A673 (cell line): ENCODE results near the gene FBXL4. TPM values are rescaled to one million over a fixed set of nuclear protein-coding genes. Genes with fewer than 3 reads are reported as not detected.
A peak's percentile ranks its signal among the peaks of the same experiment; 100 is the strongest.

Source experiments
- BruUV-seq: library from RNA; stranded (reverse); fragments of 400-500 nt; replicated peaks from 2 replicates; lab custom pipeline; 2021; lab: Mats Ljungman, UMichigan
- CTCF ChIA-PET: fragments of 300-600 bp; sonication (Branson Sonifier 250); formaldehyde crosslinking; loops from one replicate; lab custom pipeline; 2022; ENCODE audit warnings: antibody characterized with exemption; lab: Charles Lee
- POLR2A ChIA-PET: fragments of 300-600 bp; sonication (Branson Sonifier 250); formaldehyde crosslinking; loops from one replicate; lab custom pipeline; 2022; ENCODE audit warnings: antibody characterized with exemption; ENCODE audit not compliant: low non-redundant PET; lab: Charles Lee
- DNase-seq: peaks from one replicate; pipeline ENCODE4 v3.0.0-alpha.2; 2015; ENCODE audit warnings: low spot score
- H3K27ac ChIP-seq: fragments of 200-600 bp; sonication (generic); 2 replicates; pipeline ENCODE4 v1.5.1; 2016; ENCODE audit warnings: mixed run types, low read depth, mild to moderate bottlenecking, mixed read lengths, antibody characterized with exemption, low read length; ENCODE audit not compliant: poor library complexity, severe bottlenecking
- H3K27me3 ChIP-seq: fragments of 200-600 bp; sonication (generic); replicated peaks from 2 replicates; pipeline ENCODE4 v1.6.1; 2017; ENCODE audit warnings: mixed run types, low read depth, mild to moderate bottlenecking, mixed read lengths, antibody characterized with exemption, low read length; ENCODE audit not compliant: insufficient read depth, poor library complexity
- H3K36me3 ChIP-seq: fragments of 200-600 bp; sonication (generic); 2 replicates; pipeline ENCODE4 v1.6.1; 2016; ENCODE audit warnings: mixed run types, mild to moderate bottlenecking, mixed read lengths, antibody characterized with exemption, low read length; ENCODE audit not compliant: insufficient read depth, poor library complexity, severe bottlenecking
- H3K4me1 ChIP-seq: fragments of 200-600 bp; sonication (generic); 2 replicates; pipeline ENCODE4 v1.6.1; 2017; ENCODE audit warnings: mixed run types, mild to moderate bottlenecking, mixed read lengths, antibody characterized with exemption, low read length; ENCODE audit not compliant: insufficient read depth, poor library complexity, severe bottlenecking
- H3K4me3 ChIP-seq: fragments of 200-600 bp; sonication (generic); 2 replicates; pipeline ENCODE4 v1.5.1; 2016; ENCODE audit warnings: low read depth, mixed run types, mild to moderate bottlenecking, mixed read lengths, low read length; ENCODE audit not compliant: poor library complexity, severe bottlenecking
- H3K9me3 ChIP-seq: fragments of 200-600 bp; sonication (generic); 2 replicates; pipeline ENCODE4 v1.6.1; 2016; ENCODE audit warnings: mixed run types, low read depth, mild to moderate bottlenecking, mixed read lengths, antibody characterized with exemption, low read length; ENCODE audit not compliant: poor library complexity, severe bottlenecking
- EZH2 ChIP-seq: fragments of 200-600 bp; sonication (generic); IDR thresholded peaks from 2 replicates; pipeline ENCODE4 v1.6.1; 2017; ENCODE audit warnings: borderline replicate concordance, low read depth, mild to moderate bottlenecking, mixed read lengths, antibody characterized with exemption, low read length; ENCODE audit not compliant: poor library complexity, severe bottlenecking
- intact Hi-C: fragments of 100-400 bp; cut with micrococcal nuclease; formaldehyde crosslinking; loops from one replicate; pipeline ENCODE4 v1.10.0; 2022; ENCODE audit not compliant: unreplicated experiment
- total RNA-seq: library from RNA; stranded (reverse); gene quantifications from 2 replicates; pipeline ENCODE4 v1.2.3, GENCODE V29; 2021
- TF ChIP-seq, protein P1 (sequence below): fragments of 300-800, 200-600 bp; sonication (generic); conservative IDR thresholded peaks from 2 replicates; pipeline ENCODE4 v1.5.1; 2017; ENCODE audit warnings: low read depth, mild to moderate bottlenecking, antibody characterized with exemption, low read length, moderate library complexity, mixed read lengths

FBXL4 gene
- total RNA-seq, 1 experiment from 2014 or later, result 13.2 TPM

GRCh38 chr6:98843271-98844243, 104.2 kb downstream of the FBXL4 start:
- H3K9me3 ChIP-seq, result no peaks in the 10 kb centered on the region
- ChIA-PET POLR2A (no interaction called here), CTCF (no interaction called here)
- no peaks in the 10 kb centered on the region for H3K27me3 ChIP-seq
- peak overlapping the region; percentile 60 for H3K4me3 ChIP-seq
- peak overlapping the region; percentile 62 for H3K27ac ChIP-seq
- H3K36me3 ChIP-seq, result peaks cover 6% of the 10 kb centered on the region
- TF ChIP-seq EZH2, result no peak
- TF ChIP-seq, protein P1, sequence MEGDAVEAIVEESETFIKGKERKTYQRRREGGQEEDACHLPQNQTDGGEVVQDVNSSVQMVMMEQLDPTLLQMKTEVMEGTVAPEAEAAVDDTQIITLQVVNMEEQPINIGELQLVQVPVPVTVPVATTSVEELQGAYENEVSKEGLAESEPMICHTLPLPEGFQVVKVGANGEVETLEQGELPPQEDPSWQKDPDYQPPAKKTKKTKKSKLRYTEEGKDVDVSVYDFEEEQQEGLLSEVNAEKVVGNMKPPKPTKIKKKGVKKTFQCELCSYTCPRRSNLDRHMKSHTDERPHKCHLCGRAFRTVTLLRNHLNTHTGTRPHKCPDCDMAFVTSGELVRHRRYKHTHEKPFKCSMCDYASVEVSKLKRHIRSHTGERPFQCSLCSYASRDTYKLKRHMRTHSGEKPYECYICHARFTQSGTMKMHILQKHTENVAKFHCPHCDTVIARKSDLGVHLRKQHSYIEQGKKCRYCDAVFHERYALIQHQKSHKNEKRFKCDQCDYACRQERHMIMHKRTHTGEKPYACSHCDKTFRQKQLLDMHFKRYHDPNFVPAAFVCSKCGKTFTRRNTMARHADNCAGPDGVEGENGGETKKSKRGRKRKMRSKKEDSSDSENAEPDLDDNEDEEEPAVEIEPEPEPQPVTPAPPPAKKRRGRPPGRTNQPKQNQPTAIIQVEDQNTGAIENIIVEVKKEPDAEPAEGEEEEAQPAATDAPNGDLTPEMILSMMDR, result no peak
- peaks cover 37% of the 10 kb centered on the region for H3K4me1 ChIP-seq
- no peak for DNase-seq
- intact Hi-C loops, result loop anchor here (2.0 to 10.0 kb wide), 4 partner anchors 569 to 1773 kb away; no protein-coding TSS in a partner anchor
- BruUV-seq, result no TSS peak

- no peak for DNase-seq
- ChIA-PET POLR2A (no interaction called here), CTCF (no interaction called here)
- H3K4me1 ChIP-seq, result peaks cover 37% of the 10 kb centered on the region
- peak overlapping the region; percentile 62 for H3K27ac ChIP-seq
- peak overlapping the region; percentile 60 for H3K4me3 ChIP-seq
- H3K36me3 ChIP-seq, result peaks cover 6% of the 10 kb centered on the region
- no peaks in the 10 kb centered on the region for H3K27me3 ChIP-seq
- intact Hi-C loops, result loop anchor here (10.0 kb wide), 1 partner anchor 568 kb away; no protein-coding TSS in a partner anchor
- H3K9me3 ChIP-seq, result no peaks in the 10 kb centered on the region
- TF ChIP-seq EZH2, result no peak
- TF ChIP-seq, protein P1, result no peak
- BruUV-seq, result no TSS peak
Observed at GRCh38 chr6:98842342-98843180, 105.2 kb downstream of the FBXL4 start.
